ENCODE results near the gene FBXL17. TPM values are rescaled to one million over a fixed set of nuclear protein-coding genes. Genes with fewer than 3 reads are reported as not detected.
A peak's percentile ranks its signal among the peaks of the same experiment; 100 is the strongest.

The FBXL17 gene
- total RNA-seq, 2 experiments from 2014 or later = 13.5 to 17.4 TPM

GRCh38 chr5:107941036-107941435 lies 440.9 kb downstream of the FBXL17 start:
- POLR2A ChIA-PET = no interaction called here
- no peak overlapping the region for H3K27ac Mint-ChIP-seq
- no peak for ATAC-seq (ENCODE audit: low read depth)
- no peaks in the 10 kb centered on the region for H3K27me3 Mint-ChIP-seq
- H3K36me3 Mint-ChIP-seq = no peaks in the 10 kb centered on the region
- H3K4me1 Mint-ChIP-seq = no peaks in the 10 kb centered on the region
- no peaks in the 10 kb centered on the region for H3K9me3 Mint-ChIP-seq
- no peak overlapping the region for H3K4me3 Mint-ChIP-seq
- DNase-seq = no peak

- Mint-ChIP-seq H3K9me3 (peaks cover under 1% of the 10 kb centered on the region), H3K27ac (no peak overlapping the region)
- POLR2A ChIA-PET = no interaction called here
Measured at GRCh38 chr5:107937651-107938355, 444.1 kb downstream of the FBXL17 start.

GRCh38 chr5:107937204-107937603 lies 444.7 kb downstream of the FBXL17 start:
- H3K4me1 Mint-ChIP-seq = no peaks in the 10 kb centered on the region
- no peak overlapping the region for H3K27ac Mint-ChIP-seq
- no peak overlapping the region for H3K4me3 Mint-ChIP-seq
- POLR2A ChIA-PET = no interaction called here
- ATAC-seq (ENCODE audit: low read depth) = no peak
- DNase-seq = no peak
- no peaks in the 10 kb centered on the region for H3K36me3 Mint-ChIP-seq
- H3K9me3 Mint-ChIP-seq = peaks cover 2% of the 10 kb centered on the region
- no peaks in the 10 kb centered on the region for H3K27me3 Mint-ChIP-seq

More at GRCh38 chr5:107937651-107938355, 444.1 kb downstream of the FBXL17 start:
- Mint-ChIP-seq H3K27me3 (no peaks in the 10 kb centered on the region), H3K36me3 (no peaks in the 10 kb centered on the region), H3K4me1 (no peaks in the 10 kb centered on the region), H3K4me3 (no peak overlapping the region)
- no peak for ATAC-seq (ENCODE audit: low read depth)
- DNase-seq = no peak

- no peaks in the 10 kb centered on the region for H3K27me3 Mint-ChIP-seq
- POLR2A ChIA-PET = no interaction called here
- DNase-seq = no peak
- H3K27ac Mint-ChIP-seq = no peak overlapping the region
- no peak for ATAC-seq (ENCODE audit: low read depth)
- H3K36me3 Mint-ChIP-seq = no peaks in the 10 kb centered on the region
- H3K4me3 Mint-ChIP-seq = no peak overlapping the region
- no peaks in the 10 kb centered on the region for H3K4me1 Mint-ChIP-seq
- peaks cover 2% of the 10 kb centered on the region for H3K9me3 Mint-ChIP-seq
Measured at GRCh38 chr5:107936515-107936914, 445.4 kb downstream of the FBXL17 start.

- DNase-seq (no peak), ATAC-seq (ENCODE audit: low read depth) (no peak)
- Mint-ChIP-seq H3K36me3 (no peaks in the 10 kb centered on the region), H3K9me3 (peaks cover 2% of the 10 kb centered on the region), H3K4me3 (no peak overlapping the region), H3K4me1 (no peaks in the 10 kb centered on the region), H3K27me3 (no peaks in the 10 kb centered on the region), H3K27ac (no peak overlapping the region)
- POLR2A ChIA-PET = no interaction called here
Measured at GRCh38 chr5:107935645-107936044, 446.3 kb downstream of the FBXL17 start.

- Mint-ChIP-seq H3K27ac (no peak overlapping the region), H3K4me3 (no peak overlapping the region), H3K27me3 (no peaks in the 10 kb centered on the region), H3K9me3 (peaks cover 2% of the 10 kb centered on the region), H3K4me1 (peaks cover 9% of the 10 kb centered on the region), H3K36me3 (peaks cover 6% of the 10 kb centered on the region)
- POLR2A ChIA-PET = no interaction called here
- ATAC-seq (ENCODE audit: low read depth) = no peak
- DNase-seq = no peak
Measured at GRCh38 chr5:107933326-107933725, 448.6 kb downstream of the FBXL17 start.

- H3K27ac Mint-ChIP-seq = no peak overlapping the region
- peaks cover 9% of the 10 kb centered on the region for H3K4me1 Mint-ChIP-seq
- ATAC-seq (ENCODE audit: low read depth) (no peak), DNase-seq (no peak)
- peaks cover 2% of the 10 kb centered on the region for H3K9me3 Mint-ChIP-seq
- no peaks in the 10 kb centered on the region for H3K27me3 Mint-ChIP-seq
- H3K36me3 Mint-ChIP-seq = peaks cover 8% of the 10 kb centered on the region
- POLR2A ChIA-PET = no interaction called here
- no peak overlapping the region for H3K4me3 Mint-ChIP-seq
Measured at GRCh38 chr5:107930891-107931290, 451.0 kb downstream of the FBXL17 start.

- DNase-seq = no peak
- POLR2A ChIA-PET = no interaction called here
- no peak for ATAC-seq (ENCODE audit: low read depth)
- peaks cover 2% of the 10 kb centered on the region for H3K9me3 Mint-ChIP-seq
- no peak overlapping the region for H3K4me3 Mint-ChIP-seq
- peaks cover 8% of the 10 kb centered on the region for H3K36me3 Mint-ChIP-seq
- H3K27me3 Mint-ChIP-seq = no peaks in the 10 kb centered on the region
- H3K27ac Mint-ChIP-seq = peak overlapping the region; percentile 78
- H3K4me1 Mint-ChIP-seq = peaks cover 15% of the 10 kb centered on the region
Measured at GRCh38 chr5:107930092-107930491, 451.8 kb downstream of the FBXL17 start.

- ATAC-seq (ENCODE audit: low read depth) (no peak), DNase-seq (no peak)
- no peak overlapping the region for H3K27ac Mint-ChIP-seq
- no peak overlapping the region for H3K4me3 Mint-ChIP-seq
- no peaks in the 10 kb centered on the region for H3K27me3 Mint-ChIP-seq
- H3K36me3 Mint-ChIP-seq = peaks cover 8% of the 10 kb centered on the region
- POLR2A ChIA-PET = no interaction called here
- H3K4me1 Mint-ChIP-seq = peaks cover 19% of the 10 kb centered on the region
- H3K9me3 Mint-ChIP-seq = peaks cover 2% of the 10 kb centered on the region
Measured at GRCh38 chr5:107929080-107929479, 452.8 kb downstream of the FBXL17 start.

GRCh38 chr5:107926121-107926520 lies 455.8 kb downstream of the FBXL17 start:
- POLR2A ChIA-PET = no interaction called here
- no peak for ATAC-seq (ENCODE audit: low read depth)
- H3K4me3 Mint-ChIP-seq = no peak overlapping the region
- H3K4me1 Mint-ChIP-seq = peaks cover 19% of the 10 kb centered on the region
- DNase-seq = no peak
- H3K27me3 Mint-ChIP-seq = no peaks in the 10 kb centered on the region
- no peak overlapping the region for H3K27ac Mint-ChIP-seq
- peaks cover 13% of the 10 kb centered on the region for H3K36me3 Mint-ChIP-seq
- peaks cover 2% of the 10 kb centered on the region for H3K9me3 Mint-ChIP-seq

- no peak for DNase-seq
- ATAC-seq (ENCODE audit: low read depth) = peak; percentile 73
- Mint-ChIP-seq H3K27ac (peak overlapping the region; percentile 5), H3K4me1 (peaks cover 18% of the 10 kb centered on the region), H3K9me3 (peaks cover 2% of the 10 kb centered on the region), H3K27me3 (no peaks in the 10 kb centered on the region), H3K4me3 (peak overlapping the region; percentile 18), H3K36me3 (peaks cover 12% of the 10 kb centered on the region)
- POLR2A ChIA-PET = no interaction called here
Measured at GRCh38 chr5:107925200-107925599, 456.7 kb downstream of the FBXL17 start.

GRCh38 chr5:107919969-107920368 lies 461.9 kb downstream of the FBXL17 start:
- ATAC-seq (ENCODE audit: low read depth) = no peak
- POLR2A ChIA-PET = no interaction called here
- Mint-ChIP-seq H3K27me3 (no peaks in the 10 kb centered on the region), H3K9me3 (peaks cover 5% of the 10 kb centered on the region), H3K36me3 (peaks cover 9% of the 10 kb centered on the region), H3K27ac (no peak overlapping the region), H3K4me1 (peaks cover 22% of the 10 kb centered on the region), H3K4me3 (no peak overlapping the region)
- no peak for DNase-seq

- POLR2A ChIA-PET = no interaction called here
- peaks cover 20% of the 10 kb centered on the region for H3K4me1 Mint-ChIP-seq
- H3K9me3 Mint-ChIP-seq = peaks cover 5% of the 10 kb centered on the region
- ATAC-seq (ENCODE audit: low read depth) (no peak), DNase-seq (no peak)
- H3K36me3 Mint-ChIP-seq = peaks cover 9% of the 10 kb centered on the region
- no peak overlapping the region for H3K27ac Mint-ChIP-seq
- H3K4me3 Mint-ChIP-seq = no peak overlapping the region
- H3K27me3 Mint-ChIP-seq = no peaks in the 10 kb centered on the region
Measured at GRCh38 chr5:107919361-107919760, 462.5 kb downstream of the FBXL17 start.

- peak overlapping the region; percentile 73 for H3K27ac Mint-ChIP-seq
- peaks cover 6% of the 10 kb centered on the region for H3K36me3 Mint-ChIP-seq
- POLR2A ChIA-PET = no interaction called here
- peak overlapping the region; percentile 39 for H3K4me3 Mint-ChIP-seq
- peak; percentile 23 for DNase-seq
- ATAC-seq (ENCODE audit: low read depth) = no peak
- peaks cover 5% of the 10 kb centered on the region for H3K9me3 Mint-ChIP-seq
- H3K27me3 Mint-ChIP-seq = no peaks in the 10 kb centered on the region
- peaks cover 24% of the 10 kb centered on the region for H3K4me1 Mint-ChIP-seq
Measured at GRCh38 chr5:107917983-107918382, 463.9 kb downstream of the FBXL17 start.

Data from activated naive CD8-positive, alpha-beta T cell treated with anti-CD3 and anti-CD28 coated beads, Interleukin-2, amount 10 ng/mL, durations not matched to agents 7 days and 5 days (primary cell).